Erythroblast (primary cell): ENCODE data around the gene GMNN.

ENCODE experiments used
- GATA1 ChIP-seq: IDR thresholded peaks from 2 replicates; pipeline ENCODE4 v1.6.1; 2011; ENCODE audit warnings: low read depth, mild to moderate bottlenecking, control low read depth, low read length, moderate library complexity
- POLR2A ChIP-seq: IDR thresholded peaks from 2 replicates; pipeline ENCODE4 v1.6.1; 2011; ENCODE audit warnings: mild to moderate bottlenecking, low read length

DNA sequence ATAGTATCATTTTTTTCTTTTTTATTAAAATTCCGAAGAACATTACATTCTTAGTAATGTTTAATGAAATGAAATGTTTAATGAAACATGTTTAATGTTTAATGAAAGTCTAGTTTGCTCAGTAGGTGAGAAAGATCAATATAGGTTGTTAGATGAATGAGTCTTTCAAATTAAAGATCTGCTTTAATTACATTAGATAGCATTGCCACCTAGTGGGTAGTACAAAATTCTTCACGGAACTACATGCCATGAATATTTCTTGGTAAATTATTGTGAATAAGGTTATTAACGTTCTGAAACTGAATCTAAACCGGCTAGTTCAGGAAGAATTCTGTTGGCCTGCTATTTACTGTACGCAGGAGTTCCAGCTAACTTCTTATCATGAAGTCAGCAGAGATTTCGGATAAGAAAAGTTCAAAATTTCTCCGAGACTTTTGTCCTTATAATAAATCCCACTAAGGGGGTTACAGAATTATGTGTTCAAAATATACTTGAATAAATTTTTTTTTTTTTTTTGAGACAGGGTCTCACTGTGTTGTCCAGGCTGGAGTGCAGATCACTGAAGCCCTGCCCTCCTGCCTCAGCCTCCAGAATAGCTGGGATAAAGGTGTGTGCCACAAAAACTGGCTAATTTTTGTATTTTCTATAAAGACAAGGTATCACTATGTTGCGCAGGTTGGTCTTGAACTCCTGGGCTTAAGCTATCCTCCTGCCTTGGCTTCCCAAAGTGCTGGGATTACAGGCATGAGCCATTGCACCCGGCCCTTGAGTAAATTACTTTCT lies 7.9 kb upstream of the GMNN start:
- TF ChIP-seq POLR2A = no peak
- no peak for TF ChIP-seq GATA1
